Measurements from ENCODE around the gene SDF4. TPM values are rescaled to one million over a fixed set of nuclear protein-coding genes. Genes with fewer than 3 reads are reported as not detected.
A peak's percentile ranks its signal among the peaks of the same experiment; 100 is the strongest.

The SDF4 gene
- polyA plus RNA-seq, 6 donors from 2014 or later = 64.8 to 101 (median 85.4) TPM

DNA sequence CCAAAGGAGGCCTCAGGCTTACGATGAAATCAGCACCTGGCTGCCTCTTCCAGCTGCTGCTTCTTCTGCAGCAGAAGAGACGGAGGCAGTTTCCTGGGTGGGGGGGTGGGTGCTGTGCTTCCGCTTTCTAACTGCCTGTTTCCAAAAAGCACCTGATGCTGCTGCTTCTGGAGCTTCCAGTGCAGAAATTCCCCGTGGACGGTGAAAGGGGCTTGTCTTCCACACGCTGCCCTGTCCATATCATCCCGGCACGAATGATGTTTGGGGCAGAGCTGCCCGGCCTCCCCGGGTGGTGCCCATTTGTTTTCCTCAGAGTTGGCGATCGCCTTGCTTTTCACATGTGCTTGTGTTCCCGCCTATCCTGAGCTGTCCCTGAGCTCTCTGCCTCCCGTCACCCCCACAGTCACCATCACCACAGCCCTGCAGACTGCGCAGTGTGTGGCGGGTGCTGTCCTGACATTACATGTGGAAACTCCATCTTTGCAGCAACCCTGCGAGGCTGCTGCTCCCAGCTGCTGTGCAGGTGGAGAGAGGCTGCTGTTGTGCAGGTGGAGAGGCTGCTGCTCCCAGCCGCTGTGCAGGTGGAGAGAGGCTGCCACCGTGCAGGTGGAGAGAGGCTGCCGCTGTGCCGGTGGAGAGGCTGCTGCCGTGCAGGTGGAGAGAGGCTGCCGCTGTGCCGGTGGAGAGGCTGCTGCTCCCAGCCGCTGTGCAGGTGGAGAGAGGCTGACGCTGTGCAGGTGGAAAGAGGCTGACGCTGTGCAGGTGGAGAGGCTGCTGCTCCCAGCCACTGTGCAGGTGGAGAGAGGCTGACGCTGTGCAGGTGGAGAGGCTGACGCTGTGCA is 56.4 kb downstream of the SDF4 start:
- Mint-ChIP-seq H3K36me3 (peaks cover 5 to 10% of the 10 kb centered on the region in 2 donors), H3K4me1 (peaks cover 17 to 33% (median 28%) of the 10 kb centered on the region in 3 donors), H3K27ac (peak overlapping the region in 2 of 6 donors; percentile 4 to 29), H3K4me3 (peak overlapping the region in 3 of 8 donors; percentile 12 to 39 (median 25)), H3K9me3 (no peaks in the 10 kb centered on the region), H3K27me3 (peaks cover 7 to 36% (median 17%) of the 10 kb centered on the region in 3 donors)
- ATAC-seq (ENCODE audit: low read depth in 2 of 2) (no peak), DNase-seq (no peak)

- Mint-ChIP-seq H3K36me3 (peaks cover 5 to 10% of the 10 kb centered on the region in 2 donors), H3K27me3 (peaks cover 7 to 36% (median 17%) of the 10 kb centered on the region in 3 donors), H3K27ac (peak within 1 kb of the TSS; percentile 63 to 91 (median 84)), H3K4me1 (peaks cover 22 to 41% (median 35%) of the 10 kb centered on the region in 3 donors), H3K4me3 (peak within 1 kb of the TSS in 6 of 8 donors; percentile 58 to 77 (median 64)), H3K9me3 (no peaks in the 10 kb centered on the region)
- peak; percentile 76 for DNase-seq
- peak; percentile 67 to 68 for ATAC-seq (ENCODE audit: low read depth in 2 of 2)
Observed at GRCh38 chr1:1173793-1174415, 57.9 kb downstream of the SDF4 start, which contains the start of gene TTLL10. Gene TTLL10 (plus strand): TSS chr1:1173880. CDS start chr1:1179216, 5,336 bp downstream.

DNA sequence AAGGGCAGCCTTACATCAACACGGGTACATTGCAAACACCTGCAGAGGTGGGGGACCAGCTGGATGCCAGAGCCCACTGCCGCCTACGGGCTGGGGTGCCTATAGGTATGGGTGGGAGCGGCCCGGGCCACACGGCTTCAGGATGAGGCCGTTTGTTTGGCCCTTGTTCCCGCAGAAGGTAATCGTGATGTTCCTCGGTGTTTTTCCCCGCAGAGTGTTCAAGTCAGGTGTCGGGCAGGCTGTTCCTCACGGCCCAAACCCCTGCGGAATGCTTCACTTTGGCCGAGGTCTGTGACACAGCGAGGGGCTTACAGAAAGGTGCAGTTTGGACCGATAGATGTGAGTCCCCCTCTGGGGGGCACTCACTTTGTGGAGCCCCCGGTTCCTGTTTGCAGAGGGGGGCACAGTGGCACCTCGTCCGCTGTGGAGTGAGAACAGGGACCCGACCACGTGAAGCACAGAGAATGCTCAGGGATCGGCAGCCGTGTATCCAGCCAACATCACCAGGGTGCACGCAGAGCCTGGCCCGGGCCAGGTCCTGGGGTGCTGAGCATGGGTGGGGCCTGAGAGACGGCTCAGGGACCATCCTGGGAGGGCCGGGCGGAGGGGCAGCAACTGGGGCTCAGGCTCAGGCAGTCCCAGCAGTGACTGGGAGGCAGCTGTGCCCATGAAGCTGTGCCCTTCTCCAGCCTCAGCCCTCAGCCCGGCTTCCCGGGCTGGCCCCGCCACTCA is 58.6 kb downstream of the SDF4 start:
- Mint-ChIP-seq H3K4me3 (peak overlapping the region in 6 of 8 donors; percentile 42 to 77 (median 64)), H3K27me3 (peaks cover 7 to 32% (median 17%) of the 10 kb centered on the region in 3 donors), H3K4me1 (peaks cover 22 to 41% (median 35%) of the 10 kb centered on the region in 3 donors), H3K9me3 (no peaks in the 10 kb centered on the region), H3K36me3 (peaks cover 5 to 10% of the 10 kb centered on the region in 2 donors), H3K27ac (peak overlapping the region; percentile 63 to 89 (median 84))
- DNase-seq (no peak), ATAC-seq (ENCODE audit: low read depth in 2 of 2) (no peak)

GRCh38 chr1:1171546-1172340 is 60.1 kb downstream of the SDF4 start:
- DNase-seq (peak; percentile 70), ATAC-seq (ENCODE audit: low read depth in 2 of 2) (peak; percentile 76 to 80)
- Mint-ChIP-seq H3K4me1 (peaks cover 17 to 36% (median 31%) of the 10 kb centered on the region in 3 donors), H3K9me3 (no peaks in the 10 kb centered on the region), H3K4me3 (peak overlapping the region; percentile 66 to 85 (median 75)), H3K27ac (peak overlapping the region; percentile 83 to 98 (median 92)), H3K27me3 (peaks cover 1 to 19% (median 10%) of the 10 kb centered on the region in 3 donors), H3K36me3 (peaks cover 2 to 3% of the 10 kb centered on the region in 2 donors)

- ATAC-seq (ENCODE audit: low read depth in 2 of 2) = no peak
- H3K4me3 Mint-ChIP-seq = peak overlapping the region in 7 of 8 donors; percentile 16 to 84 (median 53)
- H3K36me3 Mint-ChIP-seq = no peaks in the 10 kb centered on the region
- H3K4me1 Mint-ChIP-seq = peaks cover 16 to 33% (median 29%) of the 10 kb centered on the region in 3 donors
- H3K27ac Mint-ChIP-seq = peak overlapping the region in 2 of 6 donors; percentile 75 to 83
- no peak for DNase-seq
- no peaks in the 10 kb centered on the region for H3K9me3 Mint-ChIP-seq
- peaks cover 0 to 14% (median 6%) of the 10 kb centered on the region in 3 donors for H3K27me3 Mint-ChIP-seq
Observed at GRCh38 chr1:1171161-1171545, 60.6 kb downstream of the SDF4 start.

GRCh38 chr1:1170215-1171091 is 61.3 kb downstream of the SDF4 start:
- Mint-ChIP-seq H3K27me3 (peaks cover 0 to 8% (median 1%) of the 10 kb centered on the region in 3 donors), H3K9me3 (no peaks in the 10 kb centered on the region), H3K36me3 (no peaks in the 10 kb centered on the region), H3K4me3 (peak overlapping the region in 6 of 8 donors; percentile 24 to 69 (median 46)), H3K4me1 (peaks cover 12 to 38% (median 25%) of the 10 kb centered on the region in 3 donors), H3K27ac (peak overlapping the region in 2 of 6 donors; percentile 75 to 80)
- no peak for ATAC-seq (ENCODE audit: low read depth in 2 of 2)
- no peak for DNase-seq

GRCh38 chr1:1169429-1170214 is 62.2 kb downstream of the SDF4 start:
- H3K4me1 Mint-ChIP-seq = peaks cover 11 to 37% (median 25%) of the 10 kb centered on the region in 3 donors
- no peaks in the 10 kb centered on the region for H3K9me3 Mint-ChIP-seq
- no peaks in the 10 kb centered on the region for H3K36me3 Mint-ChIP-seq
- peaks cover 0 to 11% (median 0%) of the 10 kb centered on the region in 3 donors for H3K27me3 Mint-ChIP-seq
- H3K4me3 Mint-ChIP-seq = peak overlapping the region in 4 of 8 donors; percentile 12 to 69 (median 38)
- DNase-seq = no peak
- no peak overlapping the region for H3K27ac Mint-ChIP-seq
- no peak for ATAC-seq (ENCODE audit: low read depth in 2 of 2)

DNA sequence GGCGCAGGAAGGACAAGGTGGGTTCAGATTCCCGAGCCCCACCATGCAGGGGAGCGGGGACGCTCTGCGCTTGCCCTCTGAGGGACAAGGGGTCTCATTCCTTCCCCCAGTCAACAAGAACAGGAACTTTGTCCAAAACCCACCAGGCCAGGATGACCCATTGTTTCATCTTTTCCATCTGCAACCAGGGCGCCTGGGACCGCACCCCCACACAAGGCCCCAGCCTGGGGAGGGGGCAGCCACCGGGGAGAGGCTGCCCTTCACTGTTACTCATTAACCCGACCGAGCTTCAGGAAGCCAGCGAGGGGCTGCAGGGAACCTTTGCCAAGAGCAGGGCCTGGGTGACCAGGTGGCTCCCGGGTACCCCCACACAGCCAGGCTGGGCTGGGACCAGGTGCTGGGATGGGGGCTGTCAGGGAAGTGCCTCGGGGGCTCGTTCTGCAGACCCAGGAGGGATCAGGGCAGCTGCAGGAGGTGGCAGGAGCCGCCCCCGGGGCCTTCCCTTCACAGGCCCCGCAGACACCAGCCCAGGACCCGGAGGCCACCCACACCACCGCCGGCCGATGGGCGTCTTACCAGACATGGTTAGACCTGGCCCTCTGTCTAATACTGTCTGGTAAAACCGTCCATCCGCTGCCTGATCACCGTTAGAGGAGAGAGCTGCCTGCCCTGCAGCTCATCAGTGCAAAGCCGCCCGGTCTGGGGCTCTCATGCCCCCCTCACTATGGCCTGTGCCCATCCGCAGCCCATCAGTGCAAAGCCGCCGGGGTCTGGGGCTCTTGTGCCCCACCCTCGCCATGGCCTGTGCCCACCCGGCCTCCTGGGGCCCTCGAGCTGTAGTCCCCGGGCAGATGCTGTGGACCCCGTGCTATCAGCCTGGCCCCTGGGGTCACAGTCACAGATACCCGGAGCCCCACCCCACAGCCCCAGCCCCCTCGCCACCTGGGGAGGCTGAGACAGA is 63.1 kb downstream of the SDF4 start:
- no peak for DNase-seq
- peak overlapping the region in 1 of 6 donors; percentile 50 for H3K27ac Mint-ChIP-seq
- no peaks in the 10 kb centered on the region for H3K36me3 Mint-ChIP-seq
- ATAC-seq (ENCODE audit: low read depth in 2 of 2) = no peak
- H3K9me3 Mint-ChIP-seq = no peaks in the 10 kb centered on the region
- peaks cover 0 to 16% (median 0%) of the 10 kb centered on the region in 3 donors for H3K27me3 Mint-ChIP-seq
- H3K4me3 Mint-ChIP-seq = no peak overlapping the region
- H3K4me1 Mint-ChIP-seq = peaks cover 11 to 32% (median 20%) of the 10 kb centered on the region in 3 donors

DNA sequence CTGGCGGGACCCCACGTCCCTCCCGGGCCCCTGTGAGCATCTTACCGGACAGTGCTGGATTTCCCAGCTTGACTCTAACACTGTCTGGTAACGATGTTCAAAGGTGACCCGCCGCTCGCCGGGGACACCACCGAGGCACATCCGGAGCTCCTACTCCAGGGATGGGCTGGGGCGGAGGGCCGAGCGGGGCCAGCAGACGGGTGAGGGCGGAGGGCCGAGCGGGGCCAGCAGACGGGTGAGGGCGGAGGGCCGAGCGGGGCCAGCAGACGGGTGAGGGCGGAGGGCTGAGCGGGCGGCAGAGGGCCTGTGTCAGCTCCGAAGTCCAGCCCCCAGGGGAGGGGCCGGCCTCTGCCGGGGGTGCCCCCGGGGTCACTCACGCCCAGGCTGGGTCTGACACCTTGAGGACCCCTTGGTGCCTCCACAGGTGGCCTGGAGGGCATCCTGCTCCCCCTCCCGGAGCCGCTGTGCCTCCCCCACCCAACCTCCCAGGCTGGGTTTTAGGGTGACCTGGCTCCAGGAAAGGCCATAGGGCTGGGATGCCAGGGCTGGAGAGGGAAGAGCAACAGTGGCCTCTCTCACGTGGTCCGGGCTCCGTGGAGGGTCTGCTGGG is 63.9 kb downstream of the SDF4 start:
- Mint-ChIP-seq H3K4me1 (peaks cover 11 to 24% (median 15%) of the 10 kb centered on the region in 3 donors), H3K36me3 (no peaks in the 10 kb centered on the region), H3K27me3 (peaks cover 0 to 19% (median 0%) of the 10 kb centered on the region in 3 donors), H3K9me3 (no peaks in the 10 kb centered on the region), H3K4me3 (no peak overlapping the region), H3K27ac (no peak overlapping the region)
- ATAC-seq (ENCODE audit: low read depth in 2 of 2) (no peak), DNase-seq (no peak)

- Mint-ChIP-seq H3K4me1 (peaks cover 11 to 20% (median 12%) of the 10 kb centered on the region in 3 donors), H3K27me3 (peaks cover 0 to 19% (median 0%) of the 10 kb centered on the region in 3 donors), H3K9me3 (no peaks in the 10 kb centered on the region), H3K4me3 (no peak overlapping the region), H3K36me3 (no peaks in the 10 kb centered on the region), H3K27ac (no peak overlapping the region)
- DNase-seq (no peak), ATAC-seq (ENCODE audit: low read depth in 2 of 2) (no peak)
Observed at GRCh38 chr1:1167398-1167821, 64.4 kb downstream of the SDF4 start.
